ENCODE results near the gene SPAG6.

DNA sequence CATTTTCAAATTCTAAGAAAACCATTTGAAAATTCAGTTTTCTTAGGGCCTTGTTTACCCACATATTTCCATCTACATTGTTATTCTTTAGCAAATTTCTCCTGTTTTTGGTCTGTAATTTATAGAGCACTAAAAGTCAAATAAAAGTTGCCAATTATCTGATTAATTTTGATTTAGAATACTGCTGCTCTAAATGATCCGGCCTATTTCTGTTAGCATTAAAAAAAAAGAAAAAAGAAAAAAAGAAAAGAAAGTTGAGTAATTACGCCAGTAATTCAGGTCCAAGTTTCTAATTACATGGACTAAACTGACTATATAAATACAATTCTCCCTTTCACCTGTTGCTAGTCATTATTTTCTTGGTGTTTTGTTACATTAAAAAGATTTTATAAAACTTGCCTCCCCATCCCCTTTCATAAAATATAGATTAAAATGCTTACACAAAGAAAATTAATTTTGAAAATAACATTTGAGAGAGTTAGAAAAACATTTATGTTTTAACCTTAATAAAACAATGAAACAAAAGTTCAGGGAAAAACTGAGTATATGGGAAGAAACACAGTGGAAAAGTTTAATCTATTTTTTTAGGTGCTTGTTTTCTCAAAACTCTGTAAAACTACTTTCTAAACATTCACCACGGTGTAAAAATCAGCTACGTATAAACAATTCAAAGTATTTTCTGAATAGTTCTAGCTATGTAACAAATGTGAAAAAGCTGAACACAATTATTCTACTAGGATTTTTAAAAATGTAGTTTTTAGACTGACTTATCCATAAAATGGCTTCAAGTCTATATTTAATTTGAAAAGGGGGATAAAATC, 35.9 kb upstream of the SPAG6 start:
- TF ChIP-seq, protein P1, sequence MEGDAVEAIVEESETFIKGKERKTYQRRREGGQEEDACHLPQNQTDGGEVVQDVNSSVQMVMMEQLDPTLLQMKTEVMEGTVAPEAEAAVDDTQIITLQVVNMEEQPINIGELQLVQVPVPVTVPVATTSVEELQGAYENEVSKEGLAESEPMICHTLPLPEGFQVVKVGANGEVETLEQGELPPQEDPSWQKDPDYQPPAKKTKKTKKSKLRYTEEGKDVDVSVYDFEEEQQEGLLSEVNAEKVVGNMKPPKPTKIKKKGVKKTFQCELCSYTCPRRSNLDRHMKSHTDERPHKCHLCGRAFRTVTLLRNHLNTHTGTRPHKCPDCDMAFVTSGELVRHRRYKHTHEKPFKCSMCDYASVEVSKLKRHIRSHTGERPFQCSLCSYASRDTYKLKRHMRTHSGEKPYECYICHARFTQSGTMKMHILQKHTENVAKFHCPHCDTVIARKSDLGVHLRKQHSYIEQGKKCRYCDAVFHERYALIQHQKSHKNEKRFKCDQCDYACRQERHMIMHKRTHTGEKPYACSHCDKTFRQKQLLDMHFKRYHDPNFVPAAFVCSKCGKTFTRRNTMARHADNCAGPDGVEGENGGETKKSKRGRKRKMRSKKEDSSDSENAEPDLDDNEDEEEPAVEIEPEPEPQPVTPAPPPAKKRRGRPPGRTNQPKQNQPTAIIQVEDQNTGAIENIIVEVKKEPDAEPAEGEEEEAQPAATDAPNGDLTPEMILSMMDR (IDR thresholded peaks at IDR 0.05; ENCODE audit: insufficient read depth, low read length), result no peak
- TF ChIP-seq, protein P2, sequence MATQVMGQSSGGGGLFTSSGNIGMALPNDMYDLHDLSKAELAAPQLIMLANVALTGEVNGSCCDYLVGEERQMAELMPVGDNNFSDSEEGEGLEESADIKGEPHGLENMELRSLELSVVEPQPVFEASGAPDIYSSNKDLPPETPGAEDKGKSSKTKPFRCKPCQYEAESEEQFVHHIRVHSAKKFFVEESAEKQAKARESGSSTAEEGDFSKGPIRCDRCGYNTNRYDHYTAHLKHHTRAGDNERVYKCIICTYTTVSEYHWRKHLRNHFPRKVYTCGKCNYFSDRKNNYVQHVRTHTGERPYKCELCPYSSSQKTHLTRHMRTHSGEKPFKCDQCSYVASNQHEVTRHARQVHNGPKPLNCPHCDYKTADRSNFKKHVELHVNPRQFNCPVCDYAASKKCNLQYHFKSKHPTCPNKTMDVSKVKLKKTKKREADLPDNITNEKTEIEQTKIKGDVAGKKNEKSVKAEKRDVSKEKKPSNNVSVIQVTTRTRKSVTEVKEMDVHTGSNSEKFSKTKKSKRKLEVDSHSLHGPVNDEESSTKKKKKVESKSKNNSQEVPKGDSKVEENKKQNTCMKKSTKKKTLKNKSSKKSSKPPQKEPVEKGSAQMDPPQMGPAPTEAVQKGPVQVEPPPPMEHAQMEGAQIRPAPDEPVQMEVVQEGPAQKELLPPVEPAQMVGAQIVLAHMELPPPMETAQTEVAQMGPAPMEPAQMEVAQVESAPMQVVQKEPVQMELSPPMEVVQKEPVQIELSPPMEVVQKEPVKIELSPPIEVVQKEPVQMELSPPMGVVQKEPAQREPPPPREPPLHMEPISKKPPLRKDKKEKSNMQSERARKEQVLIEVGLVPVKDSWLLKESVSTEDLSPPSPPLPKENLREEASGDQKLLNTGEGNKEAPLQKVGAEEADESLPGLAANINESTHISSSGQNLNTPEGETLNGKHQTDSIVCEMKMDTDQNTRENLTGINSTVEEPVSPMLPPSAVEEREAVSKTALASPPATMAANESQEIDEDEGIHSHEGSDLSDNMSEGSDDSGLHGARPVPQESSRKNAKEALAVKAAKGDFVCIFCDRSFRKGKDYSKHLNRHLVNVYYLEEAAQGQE (IDR thresholded peaks at IDR 0.05; ENCODE audit: insufficient replicate concordance, low read depth), result no peak

Data from HL-60 (cell line).